GM12801 (cell line): ENCODE data around the gene NRM.

ENCODE experiments used
- TF ChIP-seq, protein P1 (sequence below): IDR thresholded peaks from one replicate; pipeline ENCODE4 v1.5.1; 2011; ENCODE audit warnings: control low read depth; ENCODE audit not compliant: insufficient read length; ENCODE audit errors: extremely low read depth

NRM gene, protein sequence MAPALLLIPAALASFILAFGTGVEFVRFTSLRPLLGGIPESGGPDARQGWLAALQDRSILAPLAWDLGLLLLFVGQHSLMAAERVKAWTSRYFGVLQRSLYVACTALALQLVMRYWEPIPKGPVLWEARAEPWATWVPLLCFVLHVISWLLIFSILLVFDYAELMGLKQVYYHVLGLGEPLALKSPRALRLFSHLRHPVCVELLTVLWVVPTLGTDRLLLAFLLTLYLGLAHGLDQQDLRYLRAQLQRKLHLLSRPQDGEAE

DNA sequence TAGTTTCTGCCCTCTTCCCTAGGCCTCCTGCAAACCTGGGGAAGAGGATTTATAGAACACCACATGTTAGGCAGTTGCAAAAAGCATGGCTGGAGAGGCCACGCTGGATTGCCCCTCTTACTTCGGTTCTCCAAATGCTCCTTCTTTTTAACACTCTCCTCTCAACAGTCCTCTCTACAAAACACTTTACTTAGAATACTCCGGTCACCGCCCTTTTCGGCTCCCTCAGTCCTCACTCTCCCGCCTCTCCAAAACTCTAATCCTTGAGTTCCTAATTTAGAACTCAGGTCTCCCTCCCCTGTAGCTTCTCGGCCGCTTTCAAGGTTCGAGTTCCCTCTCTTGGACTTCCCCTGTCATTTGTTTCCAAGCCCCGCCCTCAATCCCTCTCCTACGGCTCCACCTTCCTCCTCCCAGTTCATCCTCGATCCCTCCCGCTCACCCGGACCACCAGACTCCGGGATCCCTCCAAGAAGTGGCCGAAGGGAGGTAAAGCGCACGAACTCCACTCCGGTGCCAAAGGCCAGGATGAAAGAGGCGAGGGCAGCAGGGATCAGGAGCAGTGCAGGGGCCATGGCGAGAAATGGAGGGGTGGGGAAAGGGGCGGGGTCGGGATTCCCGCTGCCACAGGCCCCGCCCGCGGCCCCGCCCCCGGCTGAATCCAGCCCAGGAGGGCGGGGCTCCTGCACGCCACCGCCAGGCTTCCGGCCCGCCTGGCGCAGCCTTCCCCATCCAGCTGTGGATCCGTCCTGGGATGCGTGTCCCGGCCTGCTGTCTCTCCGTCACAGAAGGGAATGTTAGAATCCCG is at the start of gene NRM:
Gene NRM (minus strand): TSS at position 582 of the 805 bp plus-strand sequence. CDS start 10 bp downstream, at position 572.
- TF ChIP-seq, protein P1, sequence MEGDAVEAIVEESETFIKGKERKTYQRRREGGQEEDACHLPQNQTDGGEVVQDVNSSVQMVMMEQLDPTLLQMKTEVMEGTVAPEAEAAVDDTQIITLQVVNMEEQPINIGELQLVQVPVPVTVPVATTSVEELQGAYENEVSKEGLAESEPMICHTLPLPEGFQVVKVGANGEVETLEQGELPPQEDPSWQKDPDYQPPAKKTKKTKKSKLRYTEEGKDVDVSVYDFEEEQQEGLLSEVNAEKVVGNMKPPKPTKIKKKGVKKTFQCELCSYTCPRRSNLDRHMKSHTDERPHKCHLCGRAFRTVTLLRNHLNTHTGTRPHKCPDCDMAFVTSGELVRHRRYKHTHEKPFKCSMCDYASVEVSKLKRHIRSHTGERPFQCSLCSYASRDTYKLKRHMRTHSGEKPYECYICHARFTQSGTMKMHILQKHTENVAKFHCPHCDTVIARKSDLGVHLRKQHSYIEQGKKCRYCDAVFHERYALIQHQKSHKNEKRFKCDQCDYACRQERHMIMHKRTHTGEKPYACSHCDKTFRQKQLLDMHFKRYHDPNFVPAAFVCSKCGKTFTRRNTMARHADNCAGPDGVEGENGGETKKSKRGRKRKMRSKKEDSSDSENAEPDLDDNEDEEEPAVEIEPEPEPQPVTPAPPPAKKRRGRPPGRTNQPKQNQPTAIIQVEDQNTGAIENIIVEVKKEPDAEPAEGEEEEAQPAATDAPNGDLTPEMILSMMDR: no peak

DNA sequence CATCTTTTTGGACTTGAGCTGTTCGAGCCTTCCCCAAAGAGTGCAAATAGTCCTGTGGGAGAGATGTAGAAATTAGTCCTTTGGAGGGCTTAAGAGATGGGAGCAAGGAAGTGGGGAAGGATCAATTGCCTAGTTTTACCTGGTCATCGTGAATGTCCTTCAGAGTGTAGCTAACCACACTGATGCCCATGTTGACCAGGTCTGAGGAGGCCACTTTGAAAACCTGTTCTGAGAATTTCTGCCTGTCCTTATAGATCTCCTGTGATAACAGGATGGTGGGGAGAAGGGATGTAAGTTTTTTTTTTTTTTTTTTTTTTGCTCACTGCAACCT is 49.7 kb upstream of the NRM start:
- TF ChIP-seq, protein P1: no peak

DNA sequence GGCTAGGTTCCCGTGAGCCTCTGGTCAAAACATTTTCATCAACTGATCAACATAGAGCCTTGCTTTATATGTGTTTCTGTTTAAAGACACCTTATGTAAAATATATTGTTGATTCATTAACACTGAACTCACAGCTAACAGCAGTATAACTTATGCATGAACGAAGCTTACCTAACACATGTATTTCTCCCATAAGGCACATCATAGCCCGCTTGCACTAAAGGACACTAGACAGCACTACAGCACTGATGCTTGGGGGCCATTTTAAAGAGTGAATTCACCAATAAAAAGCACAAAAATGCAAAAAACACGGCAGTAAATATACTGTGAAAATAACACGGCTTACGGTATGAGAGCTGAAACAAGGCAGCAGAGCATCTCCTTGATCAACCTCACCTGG is 47.7 kb upstream of the NRM start:
- TF ChIP-seq, protein P1: no peak

DNA sequence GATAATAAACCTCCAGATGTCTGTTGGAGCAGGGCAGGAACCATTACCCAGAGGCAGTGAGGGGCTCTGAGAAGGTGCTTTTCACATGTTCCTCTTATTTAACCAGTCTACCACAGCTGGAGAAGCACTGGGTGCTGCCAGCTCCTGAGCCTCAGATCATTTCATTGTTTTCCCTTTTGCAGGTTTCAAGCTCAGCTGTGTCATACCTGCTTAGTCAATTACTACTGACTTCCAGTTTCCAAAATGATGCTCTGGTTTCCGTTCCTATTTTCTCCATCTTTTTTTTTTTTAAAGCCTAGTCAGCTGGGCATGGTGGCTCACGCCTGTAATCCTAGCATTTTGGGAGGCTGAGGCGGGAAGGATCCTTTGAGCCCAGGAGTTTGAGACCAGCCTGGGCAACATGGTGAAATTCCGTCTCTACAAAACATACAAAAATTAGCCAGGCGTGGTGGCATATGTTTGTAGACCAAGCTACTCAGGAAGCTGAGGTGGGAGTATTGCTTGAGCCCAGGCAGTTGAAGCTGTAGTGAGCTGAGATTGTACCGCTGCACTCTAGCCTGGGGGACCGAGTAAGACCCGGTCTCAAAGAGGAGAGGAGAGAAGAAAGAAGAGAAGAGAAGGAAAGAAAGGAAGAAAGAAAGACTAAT is 45.0 kb upstream of the NRM start:
- TF ChIP-seq, protein P1: no peak

DNA sequence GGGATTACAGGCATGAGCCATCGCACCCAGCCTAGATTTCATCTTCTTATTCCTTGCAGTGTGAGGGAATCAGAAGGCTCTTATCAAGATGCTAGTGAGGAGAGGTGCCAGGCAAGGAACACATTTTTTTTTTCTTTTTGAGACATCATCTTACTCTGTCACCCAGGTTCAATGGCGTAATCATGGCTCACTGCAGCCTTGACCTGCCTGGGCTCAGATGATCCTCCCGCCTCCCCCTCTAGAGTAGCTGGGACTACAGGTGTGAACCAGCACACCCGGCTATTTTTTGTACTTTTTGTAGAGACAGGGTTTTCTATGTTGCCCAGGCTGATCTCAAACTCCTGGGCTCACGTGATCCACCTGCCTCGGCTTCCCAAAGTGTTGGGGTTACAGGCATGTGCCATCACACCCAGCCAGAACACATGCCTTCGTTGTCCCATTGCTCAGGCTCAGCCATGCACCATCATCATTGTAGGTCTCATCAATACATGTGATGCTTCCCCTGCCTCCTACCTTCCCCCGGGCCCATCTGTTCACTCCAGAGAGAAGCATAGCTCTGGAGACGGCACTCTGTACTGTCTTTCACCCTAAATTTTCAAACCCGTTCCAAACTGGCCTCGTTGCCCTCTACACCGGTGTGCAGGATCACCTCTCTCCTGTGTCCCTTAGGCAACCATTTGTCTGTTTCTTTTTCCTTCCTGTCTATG is 41.6 kb upstream of the NRM start:
- TF ChIP-seq, protein P1: no peak

DNA sequence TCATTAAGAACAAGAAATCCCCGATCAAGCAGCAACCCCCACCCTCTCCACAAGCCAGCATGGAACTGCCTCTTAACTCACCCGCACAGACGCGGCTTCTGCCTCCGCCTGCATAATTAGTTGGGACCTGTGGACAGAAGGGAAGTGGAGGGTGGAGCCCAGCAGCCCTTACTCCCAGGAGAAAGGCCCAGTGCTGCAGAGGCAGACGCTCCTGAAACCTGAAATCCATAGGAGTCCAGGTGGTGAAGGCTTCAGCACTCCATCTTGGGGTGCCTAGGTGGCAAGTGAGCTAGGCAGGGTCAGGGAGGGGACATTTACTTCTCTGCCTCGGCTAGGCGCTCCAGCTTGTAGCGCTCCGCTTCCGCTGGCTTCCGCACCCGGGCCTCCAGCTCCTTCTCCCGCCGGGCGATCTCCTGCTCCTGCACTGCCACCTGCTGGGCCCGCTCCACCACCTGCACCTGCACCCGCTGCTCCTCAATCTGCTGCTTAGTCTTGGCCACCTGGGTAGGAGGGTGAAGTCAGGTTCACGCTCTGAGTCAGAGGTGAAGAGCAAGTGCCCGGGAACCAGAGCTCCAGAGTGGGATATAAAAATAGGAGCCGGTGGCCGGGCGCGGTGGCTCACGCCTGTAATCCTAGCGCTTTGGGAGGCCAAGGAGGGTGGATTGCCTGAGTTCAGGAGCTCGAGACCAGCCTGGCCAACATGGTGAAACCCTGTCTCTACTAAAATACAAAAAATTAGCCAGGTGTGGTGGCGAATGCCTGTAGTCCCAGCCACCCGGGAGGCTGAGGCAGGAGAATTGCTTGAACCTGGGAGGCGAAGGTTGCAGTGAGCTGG is 40.0 kb upstream of the NRM start:
- TF ChIP-seq, protein P1: no peak
